ENCODE results near the gene GMPR2.

DNA sequence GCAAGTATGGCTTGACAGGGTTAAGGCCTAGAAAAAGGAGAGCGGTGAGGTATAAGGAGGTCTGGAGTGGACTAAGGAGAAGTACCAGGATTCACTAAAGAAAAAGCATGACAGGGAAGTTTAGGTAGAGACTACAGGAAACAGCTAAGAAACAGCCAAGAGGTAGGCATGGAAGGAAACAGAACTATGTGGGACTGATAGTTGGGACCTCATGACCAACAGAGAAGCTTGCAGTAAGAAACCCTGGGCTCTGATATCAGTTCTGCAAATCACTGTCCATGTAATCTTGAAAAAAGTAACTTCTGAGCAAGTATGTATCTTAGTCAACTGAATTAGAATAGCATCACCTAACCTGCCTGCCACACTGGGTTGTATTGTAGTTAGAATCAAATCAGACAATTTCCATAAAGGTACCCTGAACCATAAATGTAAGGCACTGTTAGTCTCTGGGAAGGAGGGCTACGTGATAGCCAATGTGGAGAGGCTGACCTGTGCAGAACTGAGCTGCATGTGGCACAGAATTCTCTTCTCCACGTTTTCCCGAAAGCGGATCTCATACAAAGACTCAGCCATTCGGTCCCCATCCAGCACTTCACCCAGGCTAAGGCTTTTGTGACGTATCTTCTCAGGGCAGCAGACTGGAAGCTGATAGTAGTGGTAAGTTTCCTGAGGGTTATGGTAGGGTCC is 38.4 kb upstream of the GMPR2 start:
- TF ChIP-seq, protein P1, sequence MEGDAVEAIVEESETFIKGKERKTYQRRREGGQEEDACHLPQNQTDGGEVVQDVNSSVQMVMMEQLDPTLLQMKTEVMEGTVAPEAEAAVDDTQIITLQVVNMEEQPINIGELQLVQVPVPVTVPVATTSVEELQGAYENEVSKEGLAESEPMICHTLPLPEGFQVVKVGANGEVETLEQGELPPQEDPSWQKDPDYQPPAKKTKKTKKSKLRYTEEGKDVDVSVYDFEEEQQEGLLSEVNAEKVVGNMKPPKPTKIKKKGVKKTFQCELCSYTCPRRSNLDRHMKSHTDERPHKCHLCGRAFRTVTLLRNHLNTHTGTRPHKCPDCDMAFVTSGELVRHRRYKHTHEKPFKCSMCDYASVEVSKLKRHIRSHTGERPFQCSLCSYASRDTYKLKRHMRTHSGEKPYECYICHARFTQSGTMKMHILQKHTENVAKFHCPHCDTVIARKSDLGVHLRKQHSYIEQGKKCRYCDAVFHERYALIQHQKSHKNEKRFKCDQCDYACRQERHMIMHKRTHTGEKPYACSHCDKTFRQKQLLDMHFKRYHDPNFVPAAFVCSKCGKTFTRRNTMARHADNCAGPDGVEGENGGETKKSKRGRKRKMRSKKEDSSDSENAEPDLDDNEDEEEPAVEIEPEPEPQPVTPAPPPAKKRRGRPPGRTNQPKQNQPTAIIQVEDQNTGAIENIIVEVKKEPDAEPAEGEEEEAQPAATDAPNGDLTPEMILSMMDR (IDR thresholded peaks at IDR 0.05; ENCODE audit: insufficient read depth, low read length, poor library complexity, severe bottlenecking), result no peak
- TF ChIP-seq EZH2phosphoT487 (conservative IDR thresholded peaks at IDR 0.05; ENCODE audit: low read length), result no peak
